Endothelial cell of umbilical vein (primary cell): ENCODE data around the gene MAN2B2. TPM values are rescaled to one million over a fixed set of nuclear protein-coding genes. Genes with fewer than 3 reads are reported as not detected.

Experiments used
- BruUV-seq: library from RNA; stranded (reverse); fragments of 400-500 nt; replicated peaks from 2 replicates; lab custom pipeline; 2021; lab: Mats Ljungman, UMichigan
- CTCF ChIA-PET: fragments of 300-600, 350-600 bp; sonication (Branson Sonifier 250); formaldehyde crosslinking; loops from one replicate; lab custom pipeline; 2021; ENCODE audit warnings: antibody characterized with exemption, inconsistent platforms; lab: Charles Lee
- POLR2A ChIA-PET: fragments of 300-600, 350-600 bp; sonication (Branson Sonifier 250); formaldehyde crosslinking; loops from one replicate; lab custom pipeline; 2021; ENCODE audit warnings: antibody characterized with exemption, inconsistent platforms; lab: Charles Lee
- DNase-seq: peaks from one replicate; pipeline ENCODE4 v3.0.0-alpha.2; 2011; ENCODE audit warnings: low read depth, low spot score
- FAIRE-seq: peaks from 2 replicates; lab custom pipeline; 2011; peaks lifted over from hg19 to GRCh38; lab: Jason Lieb, UNC
- H2AFZ ChIP-seq: 2 replicates; pipeline ENCODE4 v1.6.0; 2012; ENCODE audit warnings: low read depth, low read length, control low read depth, inconsistent platforms
- H3K27ac ChIP-seq: 2 replicates; pipeline ENCODE4 v1.5.1; 2011; ENCODE audit warnings: low read depth, mild to moderate bottlenecking, control low read depth, low read length, moderate library complexity; ENCODE audit not compliant: insufficient read depth
- H3K27me3 ChIP-seq, 2 experiments: 2 replicates each; pipeline versions ENCODE4 v1.6.0 to v1.6.1; 2011; ENCODE audit warnings: low read length in 2 of 2, mixed read lengths in 1 of 2; ENCODE audit not compliant: control insufficient read depth in 2 of 2, insufficient read depth in 2 of 2
- H3K36me3 ChIP-seq, 2 experiments: 2 replicates in 1 of 2; 3 replicates in 1 of 2; pipeline ENCODE4 v1.5.1; 2011; ENCODE audit warnings: low read length in 2 of 2, mild to moderate bottlenecking in 1 of 2, moderate library complexity in 1 of 2; ENCODE audit not compliant: control insufficient read depth in 2 of 2, insufficient read depth in 2 of 2; ENCODE audit errors: extremely low read depth in 1 of 2
- H3K4me1 ChIP-seq: 3 replicates; pipeline ENCODE4 v1.5.1; 2011; ENCODE audit warnings: mild to moderate bottlenecking, low read length; ENCODE audit not compliant: control insufficient read depth, insufficient read depth; ENCODE audit errors: extremely low read depth
- H3K4me2 ChIP-seq: 2 replicates; pipeline ENCODE4 v1.6.1; 2011; ENCODE audit warnings: low read length, control low read depth, mixed read lengths; ENCODE audit not compliant: insufficient read depth
- H3K4me3 ChIP-seq, 3 experiments: fragments of 200-600 bp in 1 of 3; sonication (generic), shearing (Covaris generic) in 1 of 3; replicated peaks in 1 of 3; 2 replicates each; pipeline ENCODE4 v1.5.1; 2011 to 2016; ENCODE audit warnings: control low read depth in 3 of 3, low read length in 3 of 3, mild to moderate bottlenecking in 2 of 3, inconsistent platforms in 1 of 3, low read depth in 1 of 3, moderate library complexity in 1 of 3; ENCODE audit not compliant: insufficient read depth in 1 of 3
- H3K79me2 ChIP-seq: 2 replicates; pipeline ENCODE4 v1.6.0; 2012; ENCODE audit warnings: low read length, inconsistent platforms; ENCODE audit not compliant: control insufficient read depth, insufficient read depth
- H3K9ac ChIP-seq: replicated peaks from 2 replicates; pipeline ENCODE3; 2011; ENCODE audit warnings: low read length, control low read depth; ENCODE audit not compliant: insufficient read depth; ENCODE audit errors: extremely low read depth
- H3K9me1 ChIP-seq: replicated peaks from 3 replicates; pipeline ENCODE4 v1.6.0; 2011; ENCODE audit warnings: mild to moderate bottlenecking, low read length; ENCODE audit not compliant: control insufficient read depth, insufficient read depth; ENCODE audit errors: extremely low read depth
- H3K9me3 ChIP-seq: replicated peaks from 2 replicates; pipeline ENCODE4 v1.5.1; 2012; ENCODE audit warnings: low read length, inconsistent platforms; ENCODE audit not compliant: control insufficient read depth, insufficient read depth
- H4K20me1 ChIP-seq: replicated peaks from 2 replicates; pipeline ENCODE3; 2011; ENCODE audit warnings: mild to moderate bottlenecking, low read length; ENCODE audit not compliant: control insufficient read depth, insufficient read depth; ENCODE audit errors: extremely low read depth
- CTCF ChIP-seq, 2 donors: IDR thresholded peaks; 1 replicate in 1 of 2; 2 replicates in 1 of 2; pipeline ENCODE4 v1.5.1; 2011; ENCODE audit warnings: low read length in 2 of 2, mild to moderate bottlenecking in 2 of 2, moderate library complexity in 2 of 2, control low read depth in 1 of 2, inconsistent platforms in 1 of 2, low read depth in 1 of 2; ENCODE audit not compliant: insufficient read depth in 1 of 2; ENCODE audit errors: extremely low read depth in 1 of 2
- EZH2 ChIP-seq: IDR thresholded peaks from 2 replicates; pipeline ENCODE4 v1.6.1; 2012; ENCODE audit warnings: borderline replicate concordance, low read depth, mild to moderate bottlenecking, moderate library complexity, low read length, inconsistent platforms; ENCODE audit not compliant: severe bottlenecking
- FOS ChIP-seq: IDR thresholded peaks from 2 replicates; pipeline ENCODE4 v1.6.1; 2011; ENCODE audit warnings: mild to moderate bottlenecking, low read length, moderate library complexity, borderline replicate concordance; ENCODE audit not compliant: insufficient read depth
- GATA2 ChIP-seq: IDR thresholded peaks from 2 replicates; pipeline ENCODE4 v1.7.0; 2011; ENCODE audit warnings: low read depth, mild to moderate bottlenecking, moderate library complexity, mixed read lengths, low read length; ENCODE audit not compliant: insufficient read length, insufficient read depth
- JUN ChIP-seq: IDR thresholded peaks from 2 replicates; pipeline ENCODE4 v1.6.1; 2011; ENCODE audit warnings: borderline replicate concordance, low read depth; ENCODE audit not compliant: insufficient read length, insufficient read depth
- MAX ChIP-seq: IDR thresholded peaks from 2 replicates; pipeline ENCODE4 v1.6.1; 2011; ENCODE audit not compliant: insufficient read depth, insufficient read length
- MYC ChIP-seq: IDR thresholded peaks from one replicate; pipeline ENCODE4 v1.6.1; 2011; ENCODE audit warnings: mild to moderate bottlenecking, low read depth, low read length
- POLR2A ChIP-seq: IDR thresholded peaks from 2 replicates; pipeline ENCODE4 v1.6.1; 2012; ENCODE audit warnings: low read depth, mild to moderate bottlenecking, control low read depth, low read length
- POLR2AphosphoS5 ChIP-seq: IDR thresholded peaks from 2 replicates; pipeline ENCODE4 v1.6.1; 2012; ENCODE audit warnings: low read depth, mild to moderate bottlenecking, control low read depth, low read length, moderate library complexity; ENCODE audit not compliant: insufficient read depth
- dilution Hi-C: fragments of 300-500 bp; cut with MboI; formaldehyde crosslinking; loops from one replicate; pipeline ENCODE4 v1.15.0; 2019; ENCODE audit warnings: low sequenced_read_pairs; ENCODE audit not compliant: extremely low pct_ligation_motif_present
- intact Hi-C: fragments of 100-400 bp; cut with micrococcal nuclease; formaldehyde crosslinking; loops from one replicate; pipeline ENCODE4 v1.10.0; 2022
- polyA plus RNA-seq, 4 experiments: library from polyadenylated mRNA; depleted of rRNA in 3 of 4; stranded (reverse) in 3 of 4; unstranded in 1 of 4; fragments of >200 nt; gene quantifications; 2 replicates each; pipeline versions ENCODE4 v1.2.1 to v1.2.3, GENCODE V29; 2011 to 2012; ENCODE audit warnings: missing spikeins in 1 of 4
- total RNA-seq: library from RNA; stranded (reverse); gene quantifications from 2 replicates; pipeline ENCODE4 v1.2.3, GENCODE V29; 2021

The MAN2B2 gene
- total and polyA plus RNA-seq, 2 donors (not counting 3 experiments of a cell fraction or from before 2014, with no cell fraction given): 15.7 to 25.1 TPM

GRCh38 chr4:6549890-6550620, 24.9 kb upstream of the MAN2B2 start:
- Histone ChIP-seq H3K27me3 (no peaks in the 10 kb centered on the region), H2AFZ (no peak overlapping the region), H3K9ac (no peak overlapping the region), H3K27ac (no peak overlapping the region), H3K4me2 (no peak overlapping the region), H3K4me3 (no peak overlapping the region), H3K36me3 (no peaks in the 10 kb centered on the region), H3K9me1 (no peaks in the 10 kb centered on the region), H4K20me1 (no peaks in the 10 kb centered on the region), H3K9me3 (no peaks in the 10 kb centered on the region), H3K4me1 (no peaks in the 10 kb centered on the region), H3K79me2 (no peaks in the 10 kb centered on the region)
- no peak for FAIRE-seq
- intact Hi-C loops (no loop called here), dilution Hi-C loops (no loop called here)
- TF ChIP-seq EZH2: no peak
- no peak for TF ChIP-seq POLR2A
- no peak for TF ChIP-seq JUN
- no peak for TF ChIP-seq CTCF (IDR thresholded peaks at IDR 0.05; ENCODE audit: extremely low read depth in 1 of 2, insufficient read depth in 1 of 2, low read depth in 1 of 2, low read length in 2 of 2)
- TF ChIP-seq MYC: no peak
- TF ChIP-seq MAX: no peak
- no peak for TF ChIP-seq GATA2
- no peak for TF ChIP-seq POLR2AphosphoS5
- no peak for TF ChIP-seq FOS
- DNase-seq: no peak
- ChIA-PET POLR2A (no interaction called here), CTCF (interaction anchor here (1.0 to 5.8 kb wide), 5 partner anchors 8 to 299 kb away, joined by 3 to 125 read pairs (median 3); no protein-coding TSS in a partner anchor)
- no TSS peak for BruUV-seq
